ENCODE measurements around the gene ZCCHC14. TPM values are rescaled to one million over a fixed set of nuclear protein-coding genes. Genes with fewer than 3 reads are reported as not detected.

Gene ZCCHC14
- total and polyA plus RNA-seq, 2 of the 8 experiments (the other 6 are each of a cell fraction or from before 2014, with no cell fraction given): 8.2 to 28.2 TPM

DNA sequence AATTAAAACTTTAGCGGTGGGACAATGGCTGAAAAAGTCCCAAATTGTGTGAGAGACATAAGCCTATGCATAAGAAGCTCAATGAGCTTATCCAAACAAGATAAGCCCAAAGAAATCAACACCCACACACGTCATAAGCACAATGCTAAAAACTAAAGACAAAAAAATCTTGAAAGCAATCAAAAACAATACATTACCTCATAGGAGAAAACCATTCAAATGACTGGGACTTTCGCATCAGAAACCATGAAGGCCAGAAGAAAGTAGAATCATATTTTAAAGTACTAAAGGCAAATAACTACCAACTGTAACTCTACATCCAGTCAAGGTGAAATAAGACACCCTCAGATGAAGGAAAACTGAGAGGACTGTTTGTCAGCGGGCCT is 50.2 kb downstream of the ZCCHC14 start (continued):
- no peak for TF ChIP-seq KDM1A (IDR thresholded peaks at IDR 0.05; ENCODE audit: borderline replicate concordance, low read length)
- TF ChIP-seq, protein P1, sequence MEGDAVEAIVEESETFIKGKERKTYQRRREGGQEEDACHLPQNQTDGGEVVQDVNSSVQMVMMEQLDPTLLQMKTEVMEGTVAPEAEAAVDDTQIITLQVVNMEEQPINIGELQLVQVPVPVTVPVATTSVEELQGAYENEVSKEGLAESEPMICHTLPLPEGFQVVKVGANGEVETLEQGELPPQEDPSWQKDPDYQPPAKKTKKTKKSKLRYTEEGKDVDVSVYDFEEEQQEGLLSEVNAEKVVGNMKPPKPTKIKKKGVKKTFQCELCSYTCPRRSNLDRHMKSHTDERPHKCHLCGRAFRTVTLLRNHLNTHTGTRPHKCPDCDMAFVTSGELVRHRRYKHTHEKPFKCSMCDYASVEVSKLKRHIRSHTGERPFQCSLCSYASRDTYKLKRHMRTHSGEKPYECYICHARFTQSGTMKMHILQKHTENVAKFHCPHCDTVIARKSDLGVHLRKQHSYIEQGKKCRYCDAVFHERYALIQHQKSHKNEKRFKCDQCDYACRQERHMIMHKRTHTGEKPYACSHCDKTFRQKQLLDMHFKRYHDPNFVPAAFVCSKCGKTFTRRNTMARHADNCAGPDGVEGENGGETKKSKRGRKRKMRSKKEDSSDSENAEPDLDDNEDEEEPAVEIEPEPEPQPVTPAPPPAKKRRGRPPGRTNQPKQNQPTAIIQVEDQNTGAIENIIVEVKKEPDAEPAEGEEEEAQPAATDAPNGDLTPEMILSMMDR (IDR thresholded peaks at IDR 0.05; ENCODE audit: control extremely low read depth in 1 of 3, insufficient read depth in 1 of 3, low read depth in 1 of 3, low read length in 3 of 3): no peak
- no peak for TF ChIP-seq FOSL1 (IDR thresholded peaks at IDR 0.05; ENCODE audit: insufficient read depth, low read depth, low read length)
